SKM-1 (cell line): Measurements from ENCODE around the gene FIGNL1.
"Not testable (repeated sequence)": the region's sequence is repeated elsewhere in the genome, so short reads cannot be mapped to it uniquely, and the experiment has no call there.

Source experiments
- DNase-seq: peaks from one replicate; lab custom pipeline; 2025; ENCODE audit not compliant: unreplicated experiment; lab: John Stamatoyannopoulos, UW

Gene FIGNL1

GRCh38 chr7:50471970-50472369, 21.8 kb upstream of the FIGNL1 start:
- DNase-seq, result no peak

- no peak for DNase-seq
Measured at GRCh38 chr7:50470250-50471163, 20.4 kb upstream of the FIGNL1 start.

- no peak for DNase-seq
Measured at GRCh38 chr7:50469181-50469580, 19.0 kb upstream of the FIGNL1 start.

GRCh38 chr7:50467817-50468610, 17.9 kb upstream of the FIGNL1 start:
- DNase-seq, result peak; percentile 48

GRCh38 chr7:50466815-50467585, 16.9 kb upstream of the FIGNL1 start:
- no peak for DNase-seq

- DNase-seq, result no peak
Measured at GRCh38 chr7:50463035-50463434, 12.9 kb upstream of the FIGNL1 start.

GRCh38 chr7:50462361-50462760, 12.2 kb upstream of the FIGNL1 start:
- DNase-seq, result no peak

GRCh38 chr7:50461695-50462094, 11.5 kb upstream of the FIGNL1 start:
- DNase-seq, result no peak

GRCh38 chr7:50459183-50459582, 9.0 kb upstream of the FIGNL1 start:
- DNase-seq, result not testable (repeated sequence)

- not testable (repeated sequence) for DNase-seq
Measured at GRCh38 chr7:50458651-50459050, 8.5 kb upstream of the FIGNL1 start.

GRCh38 chr7:50456371-50457123, 6.4 kb upstream of the FIGNL1 start:
- DNase-seq, result no peak

GRCh38 chr7:50455658-50456057, 5.5 kb upstream of the FIGNL1 start:
- no peak for DNase-seq

- DNase-seq, result no peak
Measured at GRCh38 chr7:50454968-50455367, 4.8 kb upstream of the FIGNL1 start.

- DNase-seq, result no peak
Measured at GRCh38 chr7:50450590-50451032, 461 bp upstream of the FIGNL1 start.

GRCh38 chr7:50449501-50449880, 659 bp downstream of the FIGNL1 start:
- no peak for DNase-seq

- DNase-seq, result no peak
Measured at GRCh38 chr7:50448823-50449222, 1.3 kb downstream of the FIGNL1 start.

GRCh38 chr7:50446542-50446960, 3.6 kb downstream of the FIGNL1 start:
- DNase-seq, result no peak

GRCh38 chr7:50436133-50436806, 13.9 kb downstream of the FIGNL1 start:
- DNase-seq, result no peak

- DNase-seq, result no peak
Measured at GRCh38 chr7:50431722-50432305, 18.3 kb downstream of the FIGNL1 start.

GRCh38 chr7:50431316-50431715, 18.8 kb downstream of the FIGNL1 start:
- no peak for DNase-seq
